NCI-H82 treated with DMSO at 0.1 percent for 48 hours (cell line): Measurements from ENCODE around the gene DENND1A.

Source experiments
- DNase-seq: peaks from one replicate; lab custom pipeline; 2025; ENCODE audit not compliant: unreplicated experiment; lab: John Stamatoyannopoulos, UW

DENND1A gene

GRCh38 chr9:123511326-123512277 lies 418.3 kb downstream of the DENND1A start:
- DNase-seq: no peak

GRCh38 chr9:123509646-123510045 lies 420.3 kb downstream of the DENND1A start:
- no peak for DNase-seq

GRCh38 chr9:123508048-123508447 lies 421.9 kb downstream of the DENND1A start:
- no peak for DNase-seq

- DNase-seq: no peak
Measured at GRCh38 chr9:123505496-123505895, 424.4 kb downstream of the DENND1A start.

- DNase-seq: no peak
Measured at GRCh38 chr9:123500336-123500735, 429.6 kb downstream of the DENND1A start.

GRCh38 chr9:123497830-123498229 lies 432.1 kb downstream of the DENND1A start:
- no peak for DNase-seq

GRCh38 chr9:123495731-123496130 lies 434.2 kb downstream of the DENND1A start:
- no peak for DNase-seq

- DNase-seq: no peak
Measured at GRCh38 chr9:123493627-123494026, 436.3 kb downstream of the DENND1A start.

GRCh38 chr9:123490688-123491087 lies 439.2 kb downstream of the DENND1A start:
- no peak for DNase-seq

GRCh38 chr9:123488722-123489321 lies 441.1 kb downstream of the DENND1A start:
- no peak for DNase-seq

- DNase-seq: no peak
Measured at GRCh38 chr9:123487944-123488548, 441.9 kb downstream of the DENND1A start.

GRCh38 chr9:123486431-123486830 lies 443.5 kb downstream of the DENND1A start:
- no peak for DNase-seq

- no peak for DNase-seq
Measured at GRCh38 chr9:123485216-123485615, 444.7 kb downstream of the DENND1A start.

- no peak for DNase-seq
Measured at GRCh38 chr9:123484130-123484529, 445.8 kb downstream of the DENND1A start.

GRCh38 chr9:123483191-123483803 lies 446.6 kb downstream of the DENND1A start:
- no peak for DNase-seq

GRCh38 chr9:123482295-123482968 lies 447.5 kb downstream of the DENND1A start:
- DNase-seq: no peak

GRCh38 chr9:123481209-123481865 lies 448.6 kb downstream of the DENND1A start:
- DNase-seq: no peak

GRCh38 chr9:123480791-123481190 lies 449.1 kb downstream of the DENND1A start:
- DNase-seq: no peak

GRCh38 chr9:123480096-123480495 lies 449.8 kb downstream of the DENND1A start:
- no peak for DNase-seq

- DNase-seq: no peak
Measured at GRCh38 chr9:123478967-123479602, 450.8 kb downstream of the DENND1A start.
